Gastrocnemius medialis (tissue), 4 donors: Measurements from ENCODE around the gene PAQR5.

Experiments
- CTCF ChIP-seq, 5 experiments: fragments of 450-650 bp in 3 of 5; fragments of 200-600 bp in 2 of 5; sonication (generic) in 2 of 5; IDR thresholded peaks in 4 of 5; conservative IDR thresholded peaks in 1 of 5; 1 replicate in 4 of 5; 2 replicates in 1 of 5; pipeline ENCODE4 v1.5.1; 2016 to 2019; ENCODE audit warnings: antibody characterized with exemption in 5 of 5, mild to moderate bottlenecking in 3 of 5, moderate library complexity in 3 of 5
- POLR2A ChIP-seq, 2 donors: fragments of 450-650 bp; IDR thresholded peaks; one replicate each; pipeline ENCODE4 v1.6.1; 2017; ENCODE audit warnings: antibody characterized with exemption in 2 of 2, mild to moderate bottlenecking in 2 of 2, moderate library complexity in 2 of 2

- TF ChIP-seq CTCF (IDR thresholded peaks at IDR 0.05 in 4 of 5, conservative IDR thresholded peaks at IDR 0.05 in 1 of 5) = no peak
- TF ChIP-seq POLR2A (IDR thresholded peaks at IDR 0.05) = no peak
Observed at GRCh38 chr15:69456208-69457166, 157.8 kb downstream of the PAQR5 start.
